Ovary (tissue), 3 donors: ENCODE measurements around the gene PRPF19.

Experiments used
- CTCF ChIP-seq, 3 donors: fragments of 450-650 bp in 2 of 3; fragments of 200-600 bp in 1 of 3; IDR thresholded peaks; one replicate each; pipeline versions ENCODE4 v1.5.1 to v1.8.0; 2016 to 2022; ENCODE audit warnings: antibody characterized with exemption in 3 of 3, mild to moderate bottlenecking in 1 of 3
- EP300 ChIP-seq: sonication (generic); formaldehyde crosslinking; IDR thresholded peaks from one replicate; pipeline ENCODE4 v1.6.1; 2017; ENCODE audit warnings: antibody characterized with exemption
- POLR2A ChIP-seq: fragments of 450-650 bp; IDR thresholded peaks from one replicate; pipeline ENCODE4 v1.6.1; 2017; ENCODE audit warnings: antibody characterized with exemption, mild to moderate bottlenecking, moderate library complexity
- donor health status: DM: no; HTN: no; CAD: no.

GRCh38 chr11:60879971-60880588 lies 26.3 kb downstream of the PRPF19 start:
- TF ChIP-seq CTCF (IDR thresholded peaks at IDR 0.05) = no peak
- no peak for TF ChIP-seq POLR2A
- TF ChIP-seq EP300 = no peak
